ENCODE results near the gene MMP15.

DNA sequence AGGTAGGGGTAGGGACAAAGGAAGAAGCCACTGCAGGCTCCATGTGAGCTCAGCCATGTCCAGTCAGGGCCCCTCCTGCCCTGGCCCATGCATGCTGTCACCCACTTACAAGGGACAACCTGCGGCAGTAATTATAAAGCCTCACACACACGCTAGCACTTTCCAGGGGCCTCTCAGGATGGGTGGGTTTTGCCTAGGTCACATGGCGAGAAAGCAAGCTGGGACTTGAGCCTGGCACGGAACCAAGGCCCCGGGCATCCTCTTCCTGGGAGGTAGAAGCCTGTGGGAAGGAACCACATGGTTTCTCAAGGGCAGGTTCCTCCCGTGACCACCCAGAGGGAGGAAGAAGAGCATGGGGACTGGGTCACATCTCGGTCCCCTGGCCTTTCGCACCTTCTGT lies 32.1 kb upstream of the MMP15 start:
- TF ChIP-seq, protein P1, sequence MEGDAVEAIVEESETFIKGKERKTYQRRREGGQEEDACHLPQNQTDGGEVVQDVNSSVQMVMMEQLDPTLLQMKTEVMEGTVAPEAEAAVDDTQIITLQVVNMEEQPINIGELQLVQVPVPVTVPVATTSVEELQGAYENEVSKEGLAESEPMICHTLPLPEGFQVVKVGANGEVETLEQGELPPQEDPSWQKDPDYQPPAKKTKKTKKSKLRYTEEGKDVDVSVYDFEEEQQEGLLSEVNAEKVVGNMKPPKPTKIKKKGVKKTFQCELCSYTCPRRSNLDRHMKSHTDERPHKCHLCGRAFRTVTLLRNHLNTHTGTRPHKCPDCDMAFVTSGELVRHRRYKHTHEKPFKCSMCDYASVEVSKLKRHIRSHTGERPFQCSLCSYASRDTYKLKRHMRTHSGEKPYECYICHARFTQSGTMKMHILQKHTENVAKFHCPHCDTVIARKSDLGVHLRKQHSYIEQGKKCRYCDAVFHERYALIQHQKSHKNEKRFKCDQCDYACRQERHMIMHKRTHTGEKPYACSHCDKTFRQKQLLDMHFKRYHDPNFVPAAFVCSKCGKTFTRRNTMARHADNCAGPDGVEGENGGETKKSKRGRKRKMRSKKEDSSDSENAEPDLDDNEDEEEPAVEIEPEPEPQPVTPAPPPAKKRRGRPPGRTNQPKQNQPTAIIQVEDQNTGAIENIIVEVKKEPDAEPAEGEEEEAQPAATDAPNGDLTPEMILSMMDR (IDR thresholded peaks at IDR 0.05) = no peak
- TF ChIP-seq POLR2A (IDR thresholded peaks at IDR 0.05) = no peak

Measured in heart left ventricle (tissue), 13 donors.